ENCODE measurements around the gene SPAG6. TPM values are rescaled to one million over a fixed set of nuclear protein-coding genes. Genes with fewer than 3 reads are reported as not detected.
A peak's percentile ranks its signal among the peaks of the same experiment; 100 is the strongest.

Gene SPAG6
- total and polyA plus RNA-seq, 2 of the 8 experiments (the other 6 are each of a cell fraction or from before 2014, with no cell fraction given), result 0.14 TPM; not detected in 1

- Histone ChIP-seq H3K9ac (replicated peaks in 1 of 4; ENCODE audit: extremely low read depth in 1 of 4, low read depth in 3 of 4, low read length in 3 of 4) (no peak overlapping the region), H3K79me1 (ENCODE audit: low read depth, low read length) (no peaks in the 10 kb centered on the region), H3K4me1 (replicated peaks in 1 of 4; ENCODE audit: control insufficient read depth in 3 of 4, insufficient read depth in 4 of 4, low read length in 3 of 4) (peaks cover 6 to 21% (median 7%) of the 10 kb centered on the region in 4 experiments; a peak in 5 of 7 replicates), H4K5ac (ENCODE audit: insufficient read length, low read depth, low read length) (no peak overlapping the region), H3K23me2 (ENCODE audit: low read depth, low read length) (peaks cover 8% of the 10 kb centered on the region), H2BK15ac (ENCODE audit: low read length) (no peak overlapping the region), H3K18ac (ENCODE audit: extremely low read depth, low read length) (no peak overlapping the region), H3K27ac (ENCODE audit: low read depth, low read length) (no peak overlapping the region), H3K4me3 (ENCODE audit: extremely low read depth in 1 of 4, insufficient read depth in 2 of 4, low read depth in 3 of 4, low read length in 4 of 4) (peak overlapping the region; percentile 33 to 64 (median 44)), H2BK5ac (ENCODE audit: low read depth, low read length) (no peak overlapping the region), H2BK12ac (ENCODE audit: low read depth, low read length) (peak overlapping the region; percentile 1; the same call in 1 of the 2 replicates), H2BK20ac (ENCODE audit: low read length) (no peak overlapping the region), H2AK5ac (ENCODE audit: low read depth, low read length) (no peak overlapping the region), H3K27me3 (replicated peaks in 1 of 4; ENCODE audit: control insufficient read depth in 3 of 4, extremely low read depth in 1 of 4, insufficient read depth in 3 of 4, low read length in 3 of 4) (peaks cover 33 to 57% (median 49%) of the 10 kb centered on the region in 4 experiments), H2BK120ac (replicated peaks; ENCODE audit: low read depth, low read length) (no peak overlapping the region), H4K91ac (replicated peaks; ENCODE audit: insufficient read length, low read length) (no peak overlapping the region), H3K36me3 (ENCODE audit: control insufficient read depth in 2 of 4, insufficient read depth in 4 of 4, low read length in 3 of 4) (no peaks in the 10 kb centered on the region; a peak in 2 of 8 replicates), H4K20me1 (replicated peaks in 1 of 2; ENCODE audit: control insufficient read depth in 1 of 2, insufficient read depth in 2 of 2, low read length in 2 of 2) (peaks cover 7 to 14% of the 10 kb centered on the region in 2 experiments), H3K4me2 (ENCODE audit: insufficient read depth in 1 of 2, low read depth in 2 of 2, low read length in 2 of 2) (peak overlapping the region; percentile 55 to 78), H3K79me2 (ENCODE audit: control insufficient read depth in 1 of 2, insufficient read depth in 2 of 2, low read length in 2 of 2) (no peaks in the 10 kb centered on the region), H3K56ac (replicated peaks; ENCODE audit: insufficient read length, low read depth, low read length) (no peak overlapping the region), H3K4ac (replicated peaks; ENCODE audit: insufficient read length, low read depth, low read length) (no peak overlapping the region), H2AFZ (ENCODE audit: low read length) (no peak overlapping the region), H3K14ac (ENCODE audit: insufficient read length) (no peak overlapping the region), H4K8ac (ENCODE audit: extremely low read depth, insufficient read depth, low read length) (no peak overlapping the region), H3K9me3 (ENCODE audit: insufficient read depth in 2 of 2, low read depth in 1 of 2, low read length in 1 of 2) (no peaks in the 10 kb centered on the region), H3K23ac (ENCODE audit: insufficient read length) (no peak overlapping the region)
- no peak for FAIRE-seq
- TF ChIP-seq SUZ12 (IDR thresholded peaks at IDR 0.05; ENCODE audit: low read length) (peak; percentile 33), TAF1 (IDR thresholded peaks at IDR 0.05; ENCODE audit: low read depth, low read length) (no peak), EZH2 (IDR thresholded peaks at IDR 0.05; ENCODE audit: low read depth, low read length, severe bottlenecking) (peak; percentile 68)
- WGBS, 2 experiments (ENCODE audit: extremely low coverage in 1 of 2, insufficient coverage in 1 of 2, insufficient read length in 1 of 2, insufficient replicate concordance in 2 of 2, low coverage in 1 of 2, low lambda C conversion rate in 2 of 2, missing lambda C conversion rate in 1 of 2), result 4% methylated on average over 9 of the region's 9 CpGs; no CpG with 5 or more reads in 1 of the 2 experiments
- ChIA-PET CTCF (ENCODE audit: partially characterized antibody) (interaction anchor here (1.3 kb wide), 1 partner anchor 332 kb away, joined by 4 read pairs; no protein-coding TSS in a partner anchor), POLR2A (ENCODE audit: partially characterized antibody) (interaction anchor here (1.0 to 1.3 kb wide), 2 partner anchors 9 to 15 kb away, joined by 4 read pairs; partner anchors contain the start of gene COMMD3)
- DNase-seq (ENCODE audit: low read depth in 1 of 2, low spot score in 2 of 2), result no peak
Measured at GRCh38 chr10:22324893-22325271, 20.4 kb upstream of the SPAG6 start.

Data from H1 (cell line).